Measurements from ENCODE around the gene COL1A2. TPM values are rescaled to one million over a fixed set of nuclear protein-coding genes. Genes with fewer than 3 reads are reported as not detected.

The COL1A2 gene
- total and polyA plus RNA-seq, 2 of the 13 experiments (the other 11 are each of a cell fraction or from before 2014, with no cell fraction given): not detected

DNA sequence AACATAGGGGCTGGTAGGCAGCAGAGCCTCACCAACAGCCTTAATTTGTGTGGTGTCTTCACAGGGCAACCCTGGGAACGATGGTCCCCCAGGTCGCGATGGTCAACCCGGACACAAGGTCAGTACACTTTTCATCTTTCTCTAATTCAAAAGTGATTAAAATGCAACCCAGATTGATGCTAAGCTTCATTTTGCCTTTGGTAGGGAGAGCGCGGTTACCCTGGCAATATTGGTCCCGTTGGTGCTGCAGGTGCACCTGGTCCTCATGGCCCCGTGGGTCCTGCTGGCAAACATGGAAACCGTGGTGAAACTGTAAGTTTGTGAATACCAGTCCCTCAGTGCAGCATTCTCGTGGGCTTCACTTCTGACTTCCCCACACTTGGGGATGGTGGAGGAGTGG lies 30.9 kb downstream of the COL1A2 start:
- Histone ChIP-seq H3K4me2 (ENCODE audit: low read depth, low read length) (no peak overlapping the region), H3K4me3 (replicated peaks in 1 of 3; ENCODE audit: insufficient read depth in 1 of 3, low read depth in 2 of 3, low read length in 3 of 3) (no peak overlapping the region), H3K79me2 (ENCODE audit: insufficient read depth, low read length) (no peaks in the 10 kb centered on the region), H3K36me3 (replicated peaks in 1 of 2; ENCODE audit: control insufficient read depth in 1 of 2, insufficient read depth in 2 of 2, low read length in 2 of 2) (no peaks in the 10 kb centered on the region), H4K20me1 (ENCODE audit: insufficient read depth, low read length) (no peaks in the 10 kb centered on the region), H3K9me3 (ENCODE audit: low read length) (no peaks in the 10 kb centered on the region), H3K27me3 (ENCODE audit: control insufficient read depth in 1 of 2, insufficient read depth in 2 of 2, low read length in 2 of 2) (peaks cover 0 to 20% of the 10 kb centered on the region in 2 experiments; a peak in 3 of 5 replicates), H2AFZ (ENCODE audit: low read length) (no peak overlapping the region), H3K9ac (ENCODE audit: insufficient read depth, low read depth, low read length) (no peak overlapping the region), H3K4me1 (ENCODE audit: insufficient read depth, low read length) (no peaks in the 10 kb centered on the region), H3K27ac (ENCODE audit: extremely low read length, insufficient read depth, low read length) (no peak overlapping the region)
- DNase-seq (ENCODE audit: low spot score): no peak
- in situ Hi-C loops (cut with HindIII; ENCODE audit: extremely low pct_ligation_motif_present, low pct_unique_long_range_greater_than_20kb): loop anchor here (25.0 kb wide), 1 partner anchor 812 kb away; no protein-coding TSS in a partner anchor
- TF ChIP-seq, protein P1, sequence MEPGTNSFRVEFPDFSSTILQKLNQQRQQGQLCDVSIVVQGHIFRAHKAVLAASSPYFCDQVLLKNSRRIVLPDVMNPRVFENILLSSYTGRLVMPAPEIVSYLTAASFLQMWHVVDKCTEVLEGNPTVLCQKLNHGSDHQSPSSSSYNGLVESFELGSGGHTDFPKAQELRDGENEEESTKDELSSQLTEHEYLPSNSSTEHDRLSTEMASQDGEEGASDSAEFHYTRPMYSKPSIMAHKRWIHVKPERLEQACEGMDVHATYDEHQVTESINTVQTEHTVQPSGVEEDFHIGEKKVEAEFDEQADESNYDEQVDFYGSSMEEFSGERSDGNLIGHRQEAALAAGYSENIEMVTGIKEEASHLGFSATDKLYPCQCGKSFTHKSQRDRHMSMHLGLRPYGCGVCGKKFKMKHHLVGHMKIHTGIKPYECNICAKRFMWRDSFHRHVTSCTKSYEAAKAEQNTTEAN (CRISPR knock-in tag; conservative IDR thresholded peaks at IDR 0.05): no peak
- no peak for TF ChIP-seq XRCC5 (optimal IDR thresholded peaks at IDR 0.05; ENCODE audit: low read length)
- TF ChIP-seq, protein P2, sequence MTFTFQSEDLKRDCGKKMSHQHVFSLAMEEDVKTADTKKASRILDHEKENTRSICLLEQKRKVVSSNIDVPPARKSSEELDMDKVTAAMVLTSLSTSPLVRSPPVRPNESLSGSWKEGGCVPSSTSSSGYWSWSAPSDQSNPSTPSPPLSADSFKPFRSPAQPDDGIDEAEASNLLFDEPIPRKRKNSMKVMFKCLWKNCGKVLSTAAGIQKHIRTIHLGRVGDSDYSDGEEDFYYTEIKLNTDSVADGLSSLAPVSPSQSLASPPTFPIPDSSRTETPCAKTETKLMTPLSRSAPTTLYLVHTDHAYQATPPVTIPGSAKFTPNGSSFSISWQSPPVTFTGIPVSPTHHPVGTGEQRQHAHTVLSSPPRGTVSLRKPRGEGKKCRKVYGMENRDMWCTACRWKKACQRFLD (CRISPR knock-in tag; IDR thresholded peaks at IDR 0.05; ENCODE audit: borderline replicate concordance): no peak
- TF ChIP-seq, protein P3, sequence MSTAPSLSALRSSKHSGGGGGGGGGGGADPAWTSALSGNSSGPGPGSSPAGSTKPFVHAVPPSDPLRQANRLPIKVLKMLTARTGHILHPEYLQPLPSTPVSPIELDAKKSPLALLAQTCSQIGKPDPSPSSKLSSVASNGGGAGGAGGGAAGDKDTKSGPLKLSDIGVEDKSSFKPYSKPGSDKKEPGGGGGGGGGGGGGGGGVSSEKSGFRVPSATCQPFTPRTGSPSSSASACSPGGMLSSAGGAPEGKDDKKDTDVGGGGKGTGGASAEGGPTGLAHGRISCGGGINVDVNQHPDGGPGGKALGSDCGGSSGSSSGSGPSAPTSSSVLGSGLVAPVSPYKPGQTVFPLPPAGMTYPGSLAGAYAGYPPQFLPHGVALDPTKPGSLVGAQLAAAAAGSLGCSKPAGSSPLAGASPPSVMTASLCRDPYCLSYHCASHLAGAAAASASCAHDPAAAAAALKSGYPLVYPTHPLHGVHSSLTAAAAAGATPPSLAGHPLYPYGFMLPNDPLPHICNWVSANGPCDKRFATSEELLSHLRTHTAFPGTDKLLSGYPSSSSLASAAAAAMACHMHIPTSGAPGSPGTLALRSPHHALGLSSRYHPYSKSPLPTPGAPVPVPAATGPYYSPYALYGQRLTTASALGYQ (CRISPR knock-in tag; IDR thresholded peaks at IDR 0.05): no peak
- TF ChIP-seq TCF12 (IDR thresholded peaks at IDR 0.05): no peak
- TF ChIP-seq TCF12 (CRISPR knock-in tag; IDR thresholded peaks at IDR 0.05): no peak
- TF ChIP-seq MTF2 (CRISPR knock-in tag; IDR thresholded peaks at IDR 0.05; ENCODE audit: borderline replicate concordance): no peak
- TF ChIP-seq KDM5A (IDR thresholded peaks at IDR 0.05; ENCODE audit: borderline replicate concordance, low read length): no peak
- WGBS (ENCODE audit: low lambda C conversion rate): 76% methylated on average over 5 of the region's 10 CpGs
- FAIRE-seq: no peak
- intact Hi-C loops (cut with micrococcal nuclease; ENCODE audit: unreplicated experiment): no loop called here
- ChIA-PET CTCF (ENCODE audit: low intra/inter-chr PET ratio, low total read pairs) (no interaction called here), POLR2A (no interaction called here)
- no TSS peak for BruUV-seq (replicated peaks)
- ATAC-seq: no peak
